ENCODE data around the gene APELA. TPM values are rescaled to one million over a fixed set of nuclear protein-coding genes. Genes with fewer than 3 reads are reported as not detected.

The APELA gene
- total RNA-seq, 3 donors from 2014 or later (not counting 1 experiment from before 2014, with no cell fraction given), result not detected

DNA sequence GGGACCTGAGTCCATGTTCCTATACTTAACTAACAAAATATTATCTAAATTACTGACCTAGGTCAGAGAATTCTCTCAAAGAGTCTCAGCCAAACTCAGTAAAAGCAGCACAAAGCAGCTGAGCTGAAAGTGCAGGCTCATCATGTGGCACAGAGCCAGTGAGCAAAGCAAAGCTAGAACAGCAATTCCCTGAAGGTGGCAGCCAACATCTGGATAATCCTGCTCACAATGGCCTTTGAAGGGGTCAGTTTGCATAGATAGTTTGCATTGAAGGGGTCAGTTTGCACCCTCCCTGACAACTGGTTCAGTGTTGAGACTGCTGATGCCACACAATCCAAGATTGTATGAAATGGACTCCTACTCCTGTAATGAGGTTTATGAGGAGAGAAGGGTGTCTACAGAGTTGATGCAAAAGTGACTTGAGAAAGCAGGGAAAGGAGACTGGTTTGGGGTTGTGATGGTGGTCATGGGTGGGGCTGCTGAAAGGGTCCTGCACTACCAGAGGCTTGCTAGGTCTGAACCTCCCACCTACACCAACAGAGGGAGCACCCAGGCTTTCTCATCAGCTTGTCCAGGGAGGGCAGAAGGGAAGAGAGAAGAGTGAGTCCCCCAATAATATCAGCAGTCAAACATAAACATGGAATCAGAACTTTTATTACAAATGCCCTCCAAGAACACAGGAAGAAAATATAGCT lies 60.7 kb downstream of the APELA start:
- no peaks in the 10 kb centered on the region for H3K27me3 ChIP-seq (ENCODE audit: control insufficient read depth, insufficient read depth, low read length)
- Mint-ChIP-seq H3K4me1 (no peaks in the 10 kb centered on the region), H3K27ac (no peak overlapping the region), H3K36me3 (no peaks in the 10 kb centered on the region), H3K27me3 (ENCODE audit: low read depth in 2 of 2) (peaks cover 10 to 39% of the 10 kb centered on the region in 2 donors), H3K4me3 (no peak overlapping the region), H3K9me3 (no peaks in the 10 kb centered on the region)
- H3K4me3 ChIP-seq (ENCODE audit: low read length), result no peak overlapping the region
- no peaks in the 10 kb centered on the region for H3K4me1 ChIP-seq (ENCODE audit: control insufficient read depth, insufficient read depth, low read length)
- TF ChIP-seq, protein P1, sequence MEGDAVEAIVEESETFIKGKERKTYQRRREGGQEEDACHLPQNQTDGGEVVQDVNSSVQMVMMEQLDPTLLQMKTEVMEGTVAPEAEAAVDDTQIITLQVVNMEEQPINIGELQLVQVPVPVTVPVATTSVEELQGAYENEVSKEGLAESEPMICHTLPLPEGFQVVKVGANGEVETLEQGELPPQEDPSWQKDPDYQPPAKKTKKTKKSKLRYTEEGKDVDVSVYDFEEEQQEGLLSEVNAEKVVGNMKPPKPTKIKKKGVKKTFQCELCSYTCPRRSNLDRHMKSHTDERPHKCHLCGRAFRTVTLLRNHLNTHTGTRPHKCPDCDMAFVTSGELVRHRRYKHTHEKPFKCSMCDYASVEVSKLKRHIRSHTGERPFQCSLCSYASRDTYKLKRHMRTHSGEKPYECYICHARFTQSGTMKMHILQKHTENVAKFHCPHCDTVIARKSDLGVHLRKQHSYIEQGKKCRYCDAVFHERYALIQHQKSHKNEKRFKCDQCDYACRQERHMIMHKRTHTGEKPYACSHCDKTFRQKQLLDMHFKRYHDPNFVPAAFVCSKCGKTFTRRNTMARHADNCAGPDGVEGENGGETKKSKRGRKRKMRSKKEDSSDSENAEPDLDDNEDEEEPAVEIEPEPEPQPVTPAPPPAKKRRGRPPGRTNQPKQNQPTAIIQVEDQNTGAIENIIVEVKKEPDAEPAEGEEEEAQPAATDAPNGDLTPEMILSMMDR (IDR thresholded peaks at IDR 0.05), result no peak
- H3K27ac ChIP-seq (ENCODE audit: low read length), result no peak overlapping the region
- intact Hi-C loops (cut with micrococcal nuclease), result no loop called here
- H3K9me3 ChIP-seq (ENCODE audit: control insufficient read depth, insufficient read depth, low read length), result no peaks in the 10 kb centered on the region
- DNase-seq (no peak), ATAC-seq (no peak)
- no peaks in the 10 kb centered on the region for H3K36me3 ChIP-seq (ENCODE audit: control insufficient read depth, insufficient read depth, low read length)

DNA sequence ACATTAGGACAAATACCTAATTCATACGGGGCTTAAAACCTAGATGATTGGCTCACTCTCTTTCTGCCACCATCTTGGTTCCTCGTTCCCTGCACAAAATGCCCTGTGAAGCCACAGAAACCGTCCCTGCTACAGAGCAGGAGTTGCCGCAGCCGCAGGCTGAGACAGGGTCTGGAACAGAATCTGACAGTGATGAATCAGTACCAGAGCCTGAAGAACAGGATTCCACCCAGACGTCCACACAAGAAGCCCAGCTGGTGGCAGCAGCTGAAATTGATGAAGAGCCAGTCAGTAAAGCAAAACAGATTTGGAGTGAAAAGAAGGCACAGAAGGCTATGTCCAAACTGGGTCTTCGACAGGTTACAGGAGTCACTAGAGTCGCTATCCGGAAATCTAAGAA lies 66.2 kb downstream of the APELA start:
- H3K4me1 Mint-ChIP-seq, result no peaks in the 10 kb centered on the region
- H3K4me3 ChIP-seq (ENCODE audit: low read length), result no peak overlapping the region
- no peaks in the 10 kb centered on the region for H3K36me3 Mint-ChIP-seq
- no peak overlapping the region for H3K4me3 Mint-ChIP-seq
- no peaks in the 10 kb centered on the region for H3K9me3 ChIP-seq (ENCODE audit: control insufficient read depth, insufficient read depth, low read length)
- TF ChIP-seq, protein P1 (IDR thresholded peaks at IDR 0.05), result no peak
- intact Hi-C loops (cut with micrococcal nuclease), result no loop called here
- ATAC-seq (no peak), DNase-seq (no peak)
- H3K9me3 Mint-ChIP-seq, result no peaks in the 10 kb centered on the region
- H3K27me3 ChIP-seq (ENCODE audit: control insufficient read depth, insufficient read depth, low read length), result no peaks in the 10 kb centered on the region
- WGBS (ENCODE audit: insufficient coverage), result 90% methylated on average over 9 of the region's 9 CpGs
- no peak overlapping the region for H3K27ac Mint-ChIP-seq
- H3K27me3 Mint-ChIP-seq (ENCODE audit: low read depth in 2 of 2), result peaks cover 22 to 33% of the 10 kb centered on the region in 2 donors
- H3K36me3 ChIP-seq (ENCODE audit: control insufficient read depth, insufficient read depth, low read length), result no peaks in the 10 kb centered on the region
- no peaks in the 10 kb centered on the region for H3K4me1 ChIP-seq (ENCODE audit: control insufficient read depth, insufficient read depth, low read length)
- H3K27ac ChIP-seq (ENCODE audit: low read length), result no peak overlapping the region

DNA sequence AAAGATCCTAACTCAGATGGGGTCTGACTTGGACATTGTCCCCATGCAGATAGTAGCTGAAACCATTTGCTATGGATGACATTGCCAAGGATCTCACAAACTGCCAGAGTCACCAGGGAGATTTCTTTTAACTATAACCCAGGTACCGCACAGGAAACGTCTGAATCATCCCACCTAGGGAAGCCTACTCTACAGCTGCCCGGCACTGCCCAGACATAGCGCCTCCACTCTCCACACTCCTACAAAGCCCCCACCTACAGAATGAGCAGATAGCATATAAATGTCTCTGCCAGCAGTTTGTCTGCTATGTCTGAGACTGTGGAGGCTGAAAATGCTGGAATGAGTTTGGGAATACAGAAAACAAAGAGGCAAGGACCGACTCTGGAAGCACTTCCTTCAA lies 68.2 kb downstream of the APELA start:
- Histone ChIP-seq H3K9me3 (ENCODE audit: control insufficient read depth, insufficient read depth, low read length) (no peaks in the 10 kb centered on the region), H3K4me1 (ENCODE audit: control insufficient read depth, insufficient read depth, low read length) (no peaks in the 10 kb centered on the region), H3K27me3 (ENCODE audit: control insufficient read depth, insufficient read depth, low read length) (no peaks in the 10 kb centered on the region), H3K27ac (ENCODE audit: low read length) (no peak overlapping the region), H3K36me3 (ENCODE audit: control insufficient read depth, insufficient read depth, low read length) (no peaks in the 10 kb centered on the region), H3K4me3 (ENCODE audit: low read length) (no peak overlapping the region)
- DNase-seq, result no peak
- WGBS (ENCODE audit: insufficient coverage), result 81% methylated on average over 5 of the region's 5 CpGs
- Mint-ChIP-seq H3K9me3 (no peaks in the 10 kb centered on the region), H3K36me3 (no peaks in the 10 kb centered on the region), H3K4me3 (no peak overlapping the region), H3K4me1 (no peaks in the 10 kb centered on the region), H3K27ac (no peak overlapping the region), H3K27me3 (ENCODE audit: low read depth in 2 of 2) (peaks cover 20 to 46% of the 10 kb centered on the region in 2 donors)
- ATAC-seq, result no peak
- TF ChIP-seq, protein P1 (IDR thresholded peaks at IDR 0.05), result no peak
- intact Hi-C loops (cut with micrococcal nuclease), result no loop called here

DNA sequence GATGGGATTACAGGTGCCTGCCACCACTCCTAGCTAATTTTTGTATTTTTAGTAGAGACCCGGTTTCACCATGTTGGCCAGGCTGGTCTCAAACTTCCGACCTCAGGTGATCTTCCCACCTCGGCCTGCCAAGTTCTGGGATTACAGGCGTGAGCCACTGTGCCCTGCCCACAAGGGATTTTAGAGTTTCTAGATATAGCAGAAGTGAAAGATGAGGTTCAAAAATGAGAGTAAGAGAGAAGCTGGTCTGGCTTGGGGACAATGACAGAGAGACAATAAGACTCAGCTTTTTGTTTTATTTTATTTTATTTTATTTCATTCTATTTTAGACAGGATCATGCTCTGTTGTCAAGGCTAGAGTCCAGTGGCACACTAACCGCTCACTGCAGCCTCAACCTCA lies 69.8 kb downstream of the APELA start:
- H3K36me3 Mint-ChIP-seq, result no peaks in the 10 kb centered on the region
- H3K4me1 ChIP-seq (ENCODE audit: control insufficient read depth, insufficient read depth, low read length), result no peaks in the 10 kb centered on the region
- WGBS (ENCODE audit: insufficient coverage), result 86% methylated on average over 5 of the region's 5 CpGs

More for the DNA sequence above, 69.8 kb downstream of the APELA start:
- Mint-ChIP-seq H3K4me1 (no peaks in the 10 kb centered on the region), H3K9me3 (no peaks in the 10 kb centered on the region), H3K27ac (no peak overlapping the region), H3K27me3 (ENCODE audit: low read depth in 2 of 2) (peaks cover 28 to 59% of the 10 kb centered on the region in 2 donors), H3K4me3 (no peak overlapping the region)
- Histone ChIP-seq H3K27me3 (ENCODE audit: control insufficient read depth, insufficient read depth, low read length) (no peaks in the 10 kb centered on the region), H3K9me3 (ENCODE audit: control insufficient read depth, insufficient read depth, low read length) (no peaks in the 10 kb centered on the region), H3K4me3 (ENCODE audit: low read length) (no peak overlapping the region), H3K36me3 (ENCODE audit: control insufficient read depth, insufficient read depth, low read length) (no peaks in the 10 kb centered on the region), H3K27ac (ENCODE audit: low read length) (no peak overlapping the region)
- intact Hi-C loops (cut with micrococcal nuclease), result no loop called here
- ATAC-seq, result no peak
- TF ChIP-seq, protein P1 (IDR thresholded peaks at IDR 0.05), result no peak
- DNase-seq, result no peak
